Stimulated activated CD4-positive, alpha-beta T cell treated with anti-CD3 and anti-CD28 coated beads, Interleukin-1b, Interleukin-23, amount 100 ng/mL, for 48 hours (primary cell): ENCODE results near the gene SGPP2.
"Not testable (repeated sequence)": the region's sequence is repeated elsewhere in the genome, so short reads cannot be mapped to it uniquely, and the experiment has no call there.

Source experiments
- DNase-seq: peaks from one replicate; pipeline ENCODE4 v3.0.0-alpha.2; 2020

SGPP2 gene, protein sequence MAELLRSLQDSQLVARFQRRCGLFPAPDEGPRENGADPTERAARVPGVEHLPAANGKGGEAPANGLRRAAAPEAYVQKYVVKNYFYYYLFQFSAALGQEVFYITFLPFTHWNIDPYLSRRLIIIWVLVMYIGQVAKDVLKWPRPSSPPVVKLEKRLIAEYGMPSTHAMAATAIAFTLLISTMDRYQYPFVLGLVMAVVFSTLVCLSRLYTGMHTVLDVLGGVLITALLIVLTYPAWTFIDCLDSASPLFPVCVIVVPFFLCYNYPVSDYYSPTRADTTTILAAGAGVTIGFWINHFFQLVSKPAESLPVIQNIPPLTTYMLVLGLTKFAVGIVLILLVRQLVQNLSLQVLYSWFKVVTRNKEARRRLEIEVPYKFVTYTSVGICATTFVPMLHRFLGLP

DNA sequence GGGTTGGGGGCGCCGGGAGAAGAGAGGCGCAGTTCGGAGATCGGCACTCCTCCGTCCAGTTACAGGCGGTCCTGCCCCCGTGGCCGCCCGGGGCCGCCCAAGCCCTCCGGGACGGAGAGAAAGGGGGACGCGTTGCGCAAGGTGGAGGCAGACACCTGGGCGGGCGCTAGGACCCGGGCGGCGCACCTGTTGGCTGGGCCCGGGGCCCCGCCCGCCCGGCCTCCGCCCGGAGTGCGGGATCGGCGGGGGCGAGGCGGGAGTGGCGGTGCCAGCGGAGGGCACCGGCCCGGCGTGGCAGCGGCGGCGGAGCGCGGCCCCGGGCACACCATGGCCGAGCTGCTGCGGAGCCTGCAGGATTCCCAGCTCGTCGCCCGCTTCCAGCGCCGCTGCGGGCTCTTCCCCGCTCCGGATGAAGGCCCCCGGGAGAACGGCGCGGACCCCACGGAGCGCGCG is at the start of gene SGPP2:
Gene SGPP2, plus strand, starts transcription at position 268 of the 453 bp plus-strand sequence. Its CDS starts 60 bp downstream, at position 328.
- DNase-seq = peak; percentile 12

DNA sequence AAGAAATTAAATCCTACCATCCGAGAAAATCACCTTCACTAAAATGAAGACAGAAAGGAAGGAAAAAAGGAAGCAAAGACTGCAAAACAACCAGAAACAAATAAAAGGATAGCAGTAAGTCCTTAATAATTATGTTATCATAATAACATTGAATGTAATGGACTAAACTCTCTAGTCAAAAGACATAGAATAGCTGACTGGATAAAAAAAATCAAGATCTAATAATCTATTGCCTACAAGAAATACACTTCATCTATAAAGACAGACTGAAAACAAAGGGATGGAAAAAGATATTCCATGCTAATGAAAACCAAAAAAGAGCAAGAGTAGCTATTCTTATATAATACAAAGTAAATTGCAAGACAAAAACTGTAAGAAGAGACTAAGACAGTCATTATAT is 48.5 kb upstream of the SGPP2 start:
- no peak for DNase-seq

DNA sequence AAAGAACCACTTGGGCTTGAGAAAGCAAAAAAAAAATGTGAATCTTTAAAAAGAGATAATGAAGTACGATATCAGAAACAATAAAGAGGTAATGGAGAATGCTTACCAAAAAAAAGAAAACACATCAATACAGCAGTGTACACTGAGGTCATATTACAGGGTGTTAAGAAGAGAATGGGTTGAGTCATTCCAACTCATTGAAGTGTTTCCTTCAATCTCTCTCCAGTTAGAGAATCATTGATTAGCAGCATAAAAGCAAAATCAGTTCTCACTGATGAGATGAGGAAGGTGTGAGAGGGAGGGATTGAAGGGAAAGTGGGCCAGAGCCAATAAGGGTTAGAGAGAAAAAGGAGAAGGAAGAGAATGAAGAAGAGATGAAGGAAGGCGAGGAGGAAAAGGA is 43.9 kb upstream of the SGPP2 start:
- DNase-seq = no peak

DNA sequence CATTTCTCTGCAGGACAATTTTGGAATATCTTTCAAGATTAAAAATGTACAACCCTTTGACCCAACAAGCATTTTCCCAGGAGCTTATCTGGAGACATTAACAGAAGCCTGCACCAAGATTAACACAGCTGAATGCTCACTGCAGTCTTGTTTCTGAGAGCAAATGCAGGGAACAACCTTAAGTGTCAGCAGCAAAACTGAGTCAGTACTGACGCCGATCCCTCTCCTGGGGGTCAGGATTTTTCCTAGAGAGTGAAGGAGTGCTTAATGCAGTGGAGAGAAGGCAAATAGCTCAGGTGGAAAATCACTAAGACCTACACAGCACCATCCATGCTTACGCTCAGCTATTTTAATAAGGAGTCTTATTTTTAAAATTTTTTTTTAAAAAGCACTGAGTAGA is 42.8 kb upstream of the SGPP2 start:
- no peak for DNase-seq

DNA sequence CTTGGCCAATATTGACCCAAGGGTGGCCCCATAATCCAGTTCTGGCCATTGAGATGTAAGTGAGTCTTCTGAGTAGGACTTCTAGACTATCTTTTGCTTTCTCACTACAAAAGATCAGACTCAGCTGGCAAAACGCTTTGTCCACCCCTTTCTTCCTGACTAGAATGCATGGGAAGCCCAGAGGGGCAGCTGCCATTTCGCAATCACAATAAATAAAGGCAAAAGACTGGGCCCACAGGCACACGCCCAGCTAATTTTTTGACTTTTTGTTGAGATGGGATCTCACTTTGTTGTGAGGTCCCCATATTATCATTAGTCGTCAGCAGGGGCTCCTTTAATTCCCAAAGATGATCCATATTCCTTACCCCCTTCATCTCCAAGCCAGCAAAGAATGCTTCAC is 41.1 kb upstream of the SGPP2 start:
- DNase-seq = no peak

DNA sequence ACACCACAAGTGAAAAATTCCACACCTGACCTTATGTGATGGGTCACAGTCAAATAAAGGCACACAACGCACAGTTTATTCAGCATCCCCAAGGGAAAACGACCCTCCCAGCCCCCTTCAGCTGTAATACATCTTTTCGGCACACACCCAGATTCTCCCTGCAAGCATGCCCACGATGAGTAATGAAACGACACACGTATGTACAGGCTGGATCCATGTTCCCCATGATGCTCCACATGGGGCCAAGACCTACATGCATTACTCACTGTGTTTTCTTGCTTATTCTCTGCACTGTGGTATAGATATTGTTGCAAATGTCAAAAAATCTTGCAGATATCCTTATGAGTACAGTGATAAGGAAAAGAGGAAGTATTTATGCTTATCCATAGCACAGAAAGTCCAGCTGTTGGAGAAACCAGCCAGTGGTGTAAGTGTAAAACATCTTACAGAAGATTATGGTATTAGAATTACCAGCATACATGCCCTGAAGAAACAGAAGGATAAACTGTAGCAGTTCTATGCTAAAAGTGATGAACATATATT is 32.5 kb upstream of the SGPP2 start:
- DNase-seq = no peak

DNA sequence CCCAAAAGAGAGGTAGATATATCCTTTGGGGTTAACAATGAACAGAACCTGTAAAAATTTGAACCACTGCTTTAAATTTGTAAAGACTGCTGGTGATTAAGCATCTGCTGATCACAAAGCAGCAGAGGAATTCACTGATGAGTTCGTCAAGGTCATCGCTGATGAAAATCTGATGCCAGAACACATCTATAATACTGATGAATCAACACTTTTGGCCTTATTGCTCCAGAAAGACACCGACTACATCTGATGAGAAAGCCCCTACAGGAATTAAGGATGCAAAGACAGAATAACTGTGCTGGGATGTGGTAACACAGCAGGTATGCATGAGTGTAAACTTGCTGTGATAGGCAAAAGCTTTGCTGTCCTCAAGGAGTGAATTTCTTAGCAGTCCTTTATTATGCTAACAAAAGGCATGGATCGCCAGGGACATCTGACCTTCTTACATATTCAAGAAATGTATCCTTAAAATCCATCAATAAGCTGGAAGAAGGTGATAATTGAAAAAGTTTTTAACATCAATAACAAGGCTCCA is 30.5 kb upstream of the SGPP2 start:
- no peak for DNase-seq

DNA sequence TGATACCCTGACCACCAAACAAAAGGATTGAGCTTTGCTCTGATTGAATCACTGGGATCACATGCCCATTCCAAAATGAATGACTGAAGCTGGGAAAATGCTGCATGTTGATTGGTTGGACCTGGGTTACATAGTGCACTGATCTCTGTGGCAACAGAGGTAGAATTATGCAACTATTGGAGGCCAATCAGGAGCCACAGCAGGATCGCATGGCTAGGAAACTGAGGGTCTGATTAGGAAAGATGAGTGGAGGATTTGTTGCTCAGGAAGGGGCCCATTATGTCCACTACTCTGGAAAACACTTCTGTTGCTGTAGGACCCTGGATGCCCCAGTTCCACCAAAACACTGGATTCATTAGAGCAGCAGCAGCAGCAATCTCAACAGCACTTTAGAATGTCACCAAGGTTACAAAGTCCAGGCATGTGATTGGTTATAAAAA is 25.9 kb upstream of the SGPP2 start:
- no peak for DNase-seq

DNA sequence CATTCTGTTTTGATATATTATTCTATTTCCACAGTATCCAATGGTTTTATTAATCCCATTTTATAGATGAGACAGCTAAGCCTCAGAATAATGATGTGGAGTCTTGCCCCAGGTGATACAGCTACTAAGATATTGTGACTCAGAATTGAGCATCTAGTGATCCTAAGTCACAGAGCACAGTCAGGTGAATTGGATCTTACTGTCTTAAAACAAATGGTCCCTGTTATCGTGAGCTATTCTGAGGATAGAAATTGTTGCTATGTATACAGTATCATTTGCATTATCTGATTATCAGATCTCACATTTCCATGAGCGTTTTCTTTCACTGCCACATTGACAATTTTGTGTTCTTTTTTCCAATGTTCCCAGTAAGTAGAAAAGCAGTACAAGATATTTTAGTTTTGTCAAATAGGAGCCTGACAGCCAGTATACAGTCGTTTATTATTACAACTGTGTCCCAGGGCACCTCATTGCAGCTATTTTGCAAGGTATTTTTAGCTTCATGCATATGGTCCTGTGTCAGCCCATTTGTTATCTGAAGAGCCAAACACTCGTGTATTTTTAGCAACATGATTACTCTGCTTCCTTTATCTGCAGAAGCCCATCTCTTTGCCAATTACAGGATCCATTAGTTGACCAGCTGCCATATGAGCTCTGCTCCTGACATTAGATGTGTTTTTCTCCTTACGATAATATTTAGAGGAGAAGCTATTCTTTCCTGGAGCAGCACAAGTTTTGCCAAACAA is 25.1 kb upstream of the SGPP2 start:
- DNase-seq = no peak

DNA sequence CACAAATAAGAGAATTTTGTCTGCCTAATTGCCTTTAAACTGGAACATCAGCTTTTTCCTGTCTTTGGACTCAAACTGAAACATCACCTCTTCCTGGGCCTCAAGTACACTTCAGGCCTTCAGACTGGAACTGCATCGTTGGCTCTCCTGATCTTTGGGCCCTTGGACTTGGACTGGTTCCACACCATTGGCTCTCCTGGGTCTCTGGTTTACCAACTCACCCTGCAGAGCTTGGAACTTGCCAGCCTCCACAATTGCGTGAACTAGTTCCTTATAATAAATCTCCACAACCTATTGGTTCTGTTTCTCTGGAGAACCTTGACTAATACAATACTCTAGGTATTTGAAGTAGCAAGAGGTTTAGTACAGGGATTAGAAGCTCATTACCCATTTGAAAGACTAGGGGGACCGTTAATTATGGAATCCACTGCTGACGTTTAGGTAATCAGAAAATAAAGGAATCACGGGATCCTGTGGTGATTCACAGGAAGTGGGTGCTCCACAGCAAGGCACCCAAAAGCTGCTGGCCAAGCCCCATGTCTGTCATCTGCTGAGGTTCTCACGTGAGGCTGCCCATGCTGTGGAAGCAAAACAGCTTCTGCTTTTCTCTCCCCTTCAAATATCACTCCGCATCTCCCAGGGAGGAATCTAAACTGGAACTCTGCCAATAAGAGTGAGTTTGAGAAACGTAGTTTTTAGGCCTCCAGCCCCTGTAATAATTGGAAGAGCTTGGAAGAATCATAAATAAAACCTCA is 20.0 kb upstream of the SGPP2 start:
- DNase-seq = no peak

DNA sequence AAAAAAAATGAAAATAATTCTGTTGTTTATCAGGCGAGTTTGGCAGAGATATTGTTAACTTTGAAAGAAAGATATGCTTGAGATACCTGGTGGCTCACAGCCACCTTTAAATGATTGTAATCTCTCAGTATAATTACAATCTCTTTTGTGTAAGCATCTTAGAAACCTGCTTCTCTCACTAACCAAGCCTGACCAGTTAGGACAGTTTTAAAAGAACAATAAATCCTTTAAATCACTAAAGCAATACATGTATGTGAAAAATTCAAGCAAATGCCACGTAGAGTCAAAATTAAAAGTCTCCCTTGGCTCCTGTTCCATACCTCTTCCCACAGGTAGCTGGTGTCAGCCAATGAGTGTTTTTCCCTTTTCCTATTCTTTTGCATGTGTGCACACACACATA is 15.7 kb upstream of the SGPP2 start:
- no peak for DNase-seq

DNA sequence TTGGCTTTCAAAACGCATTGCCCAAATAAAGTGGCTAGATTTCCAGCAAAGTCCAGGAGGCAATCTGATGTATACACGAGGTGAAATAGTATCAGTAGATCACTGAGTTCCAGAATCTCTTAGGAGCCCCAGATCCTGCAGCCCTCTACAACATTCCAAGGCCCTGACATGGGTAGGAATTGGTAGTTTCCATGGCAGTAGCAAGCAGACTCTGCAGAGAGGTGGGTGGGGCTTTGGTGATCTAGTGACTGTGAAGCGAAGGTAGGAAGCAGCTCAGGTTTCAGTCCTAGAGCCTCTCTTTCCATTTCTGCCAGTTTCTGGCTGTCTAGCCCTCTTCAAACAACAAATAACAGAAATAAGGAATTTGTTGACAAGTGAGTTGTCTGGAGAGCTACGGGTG is 13.8 kb upstream of the SGPP2 start:
- DNase-seq = no peak

DNA sequence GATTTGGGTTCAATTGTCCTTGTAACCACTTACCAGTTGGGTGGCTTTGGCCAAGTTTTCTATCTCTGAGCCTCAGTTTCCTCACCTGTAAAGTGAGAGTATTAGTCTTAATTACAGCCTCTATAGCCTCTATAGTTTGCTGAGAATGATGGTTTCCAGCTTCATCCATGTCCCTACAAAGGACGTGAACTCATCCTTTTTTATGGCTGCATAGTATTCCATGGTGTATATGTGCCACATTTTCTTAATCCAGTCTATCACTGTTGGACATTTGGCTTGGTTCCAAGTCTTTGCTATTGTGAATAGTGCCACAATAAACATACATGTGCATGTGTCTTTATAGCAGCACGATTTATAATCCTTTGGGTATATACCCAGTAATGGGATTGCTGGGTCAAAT is 12.0 kb upstream of the SGPP2 start:
- DNase-seq = not testable (repeated sequence)

DNA sequence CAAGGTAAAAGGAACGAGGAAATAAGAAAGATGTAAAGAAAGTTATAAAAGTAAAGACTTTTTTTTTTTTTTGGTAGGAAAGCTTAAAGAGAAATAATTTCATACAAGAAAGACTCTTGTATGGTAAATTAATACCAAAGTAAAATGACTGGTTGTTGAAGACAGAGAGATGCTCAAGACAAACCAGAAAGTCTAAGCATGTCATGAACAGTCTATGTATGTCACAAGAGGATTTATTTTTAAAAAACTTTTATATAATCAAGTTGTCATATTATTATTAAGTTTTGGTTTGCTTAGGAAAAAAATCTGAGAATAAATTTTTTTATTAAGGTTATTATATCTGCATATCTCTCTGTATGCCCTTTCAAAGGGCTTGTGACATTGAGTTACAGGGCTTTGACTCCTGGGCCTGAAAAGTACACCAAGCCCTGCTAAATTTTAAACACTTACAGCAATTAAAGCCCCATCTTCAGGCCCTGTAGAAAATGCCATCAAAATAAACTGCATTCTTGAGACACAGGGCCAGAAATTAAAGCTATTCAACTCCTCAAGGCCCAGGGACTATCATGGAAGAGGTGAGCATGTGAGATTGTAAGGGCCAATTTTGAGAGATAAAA is 10.9 kb upstream of the SGPP2 start:
- DNase-seq = no peak

DNA sequence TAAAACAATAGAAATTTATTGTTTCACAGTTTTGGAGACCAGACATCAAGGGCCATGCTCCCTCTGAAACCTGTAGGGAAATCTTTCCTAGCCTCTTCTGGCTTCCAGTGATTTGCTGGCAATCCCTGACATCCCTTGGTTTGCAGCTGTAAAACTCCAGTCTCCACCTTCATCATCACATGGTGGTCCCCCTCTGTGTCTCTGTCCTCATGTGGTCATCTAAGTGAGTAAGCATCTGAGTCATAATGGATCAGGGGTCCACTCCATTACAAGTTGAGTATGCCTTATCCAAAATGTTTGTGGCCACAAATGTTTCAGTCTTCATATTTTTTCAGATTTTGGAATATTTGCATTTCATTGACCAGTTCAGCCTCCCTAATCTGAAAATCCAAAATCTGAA is 5.6 kb upstream of the SGPP2 start:
- no peak for DNase-seq

DNA sequence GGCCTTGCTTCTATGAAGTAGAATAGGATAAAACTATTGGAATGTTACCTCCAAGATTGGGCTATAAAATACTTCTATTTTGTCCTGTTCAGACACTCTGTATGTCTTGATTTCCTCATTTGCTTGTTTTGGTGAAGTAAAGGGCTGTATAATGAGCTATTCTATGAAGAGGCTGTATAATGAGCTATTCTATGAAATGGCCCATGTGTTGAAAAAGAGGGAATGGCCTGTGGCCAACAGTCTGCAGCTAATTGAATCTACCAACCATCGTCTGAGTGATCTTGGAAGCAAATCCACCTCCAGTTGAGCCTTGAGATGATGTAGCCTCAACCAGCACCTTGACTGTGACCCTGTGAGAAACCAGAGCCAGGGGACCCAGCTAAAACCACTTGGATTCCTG is 3.8 kb upstream of the SGPP2 start:
- DNase-seq = no peak

DNA sequence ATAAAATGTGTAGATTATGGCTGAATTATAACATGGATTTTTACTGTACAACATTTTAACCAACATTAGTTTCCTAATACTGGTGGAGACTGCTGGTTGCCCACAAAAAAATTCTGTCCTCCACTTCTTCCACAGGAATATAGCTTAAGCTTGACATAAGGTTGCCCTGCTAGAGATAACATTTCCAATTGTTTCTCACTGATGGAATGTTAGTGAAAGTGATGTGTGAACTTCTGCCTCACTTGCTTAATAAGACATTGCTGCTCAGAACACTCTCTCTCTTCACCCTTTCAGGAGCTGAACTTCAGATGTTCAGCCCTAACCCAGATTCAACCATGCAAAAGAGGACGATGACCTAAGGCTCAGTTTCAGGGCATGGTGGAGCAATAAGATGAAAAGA is 2.7 kb upstream of the SGPP2 start:
- DNase-seq = no peak

DNA sequence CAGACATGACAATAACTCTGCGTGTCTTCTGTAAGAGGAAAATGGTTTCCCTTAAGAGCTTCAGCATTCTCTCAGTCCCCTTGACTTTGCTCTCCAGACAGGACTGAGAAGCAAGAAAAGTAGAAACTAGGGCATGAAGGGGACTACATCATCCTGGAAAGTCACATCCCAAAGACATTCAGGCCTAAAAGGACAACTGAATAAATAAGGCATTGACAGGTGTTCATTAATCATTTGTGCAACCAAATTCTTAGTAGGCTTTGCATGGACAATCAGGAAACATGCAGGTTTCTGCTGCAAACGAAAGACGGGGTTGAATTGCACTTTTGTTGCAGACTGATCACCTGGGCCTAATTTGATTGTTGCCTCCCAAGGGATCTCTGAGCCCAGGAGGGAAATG is 1.2 kb upstream of the SGPP2 start:
- no peak for DNase-seq

DNA sequence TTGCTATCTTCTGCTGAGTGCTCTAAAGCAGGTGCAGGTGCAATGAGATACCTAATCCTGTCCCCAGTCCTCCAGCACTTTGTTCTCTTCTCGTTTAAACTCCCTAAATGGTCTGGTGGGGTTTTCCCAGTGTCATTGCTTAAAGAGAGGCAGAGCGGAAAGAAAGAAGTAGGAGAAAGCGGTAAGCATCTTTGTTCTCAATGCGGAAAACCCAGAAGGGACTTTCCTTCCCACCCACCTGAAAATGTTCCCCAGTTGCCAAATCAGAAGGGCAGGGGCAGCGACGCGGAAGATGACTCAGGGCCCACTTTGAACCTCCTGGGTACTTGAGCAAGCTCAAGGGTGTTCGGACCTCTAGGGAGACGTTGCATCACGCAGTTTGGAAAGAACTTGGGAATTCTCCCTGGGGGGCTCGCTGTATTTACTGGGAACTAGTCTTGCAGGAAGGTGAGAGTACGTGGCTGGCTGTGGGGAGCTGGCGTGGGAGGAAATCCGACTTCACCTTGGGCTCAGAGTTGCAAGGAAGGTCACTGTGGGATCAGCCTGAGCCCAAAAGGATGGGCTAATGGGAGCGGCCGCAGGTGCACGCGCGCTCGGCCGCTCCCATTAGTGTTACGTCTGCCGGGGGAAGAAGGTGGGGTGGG is 589 bp upstream of the SGPP2 start:
- DNase-seq = peak; percentile 55

DNA sequence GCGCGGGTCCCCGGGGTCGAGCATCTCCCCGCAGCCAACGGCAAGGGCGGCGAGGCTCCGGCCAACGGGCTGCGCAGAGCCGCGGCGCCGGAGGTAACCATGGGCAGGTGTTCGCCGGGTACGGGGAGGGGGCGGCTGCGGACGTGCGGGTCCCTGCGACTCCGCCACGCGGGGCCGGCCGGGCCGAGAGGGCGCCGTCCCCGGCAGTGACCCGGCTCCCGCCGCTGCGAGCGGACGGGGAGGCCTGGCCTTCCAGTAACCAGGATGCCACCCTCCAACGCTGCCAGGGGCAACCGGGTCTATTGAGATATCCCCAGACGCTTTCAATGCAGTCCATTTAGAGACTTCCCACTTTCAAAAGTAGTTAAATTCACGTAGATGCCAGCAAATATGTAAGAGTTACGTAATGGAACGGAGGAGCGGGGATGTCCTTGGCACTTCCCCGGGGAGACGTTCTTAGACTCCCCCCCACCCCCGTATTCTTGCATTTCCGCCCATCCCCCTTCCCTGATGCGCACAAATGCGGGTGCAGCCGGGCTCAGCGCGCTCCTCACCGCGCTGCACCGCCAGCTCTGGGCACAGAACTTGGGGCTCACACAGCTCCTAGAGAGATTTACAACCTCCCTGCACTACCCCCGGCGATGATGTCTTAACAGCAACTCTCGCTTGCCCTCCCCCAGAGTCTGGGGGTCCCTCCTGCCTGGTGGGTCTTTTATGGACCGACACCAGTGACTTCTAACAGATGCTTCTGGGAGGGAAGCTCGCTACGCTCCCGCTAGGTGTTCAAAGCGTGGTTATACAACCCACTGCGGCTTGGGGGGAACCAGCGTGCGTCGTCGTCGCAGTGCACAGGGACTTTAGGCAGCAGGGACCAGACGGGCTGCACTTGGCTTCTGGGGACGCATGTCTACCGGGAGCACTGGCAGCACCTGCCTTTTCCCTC is 657 bp downstream of the SGPP2 start:
- DNase-seq = peak; percentile 10
